HG03571 (cell line): ENCODE measurements around the gene STK39.

ENCODE experiments used
- ATAC-seq: cut with Tn5 transposase; IDR thresholded peaks from one replicate; pipeline ENCODE4 v1.9.1; 2021; ENCODE audit not compliant: unreplicated experiment

Gene STK39

DNA sequence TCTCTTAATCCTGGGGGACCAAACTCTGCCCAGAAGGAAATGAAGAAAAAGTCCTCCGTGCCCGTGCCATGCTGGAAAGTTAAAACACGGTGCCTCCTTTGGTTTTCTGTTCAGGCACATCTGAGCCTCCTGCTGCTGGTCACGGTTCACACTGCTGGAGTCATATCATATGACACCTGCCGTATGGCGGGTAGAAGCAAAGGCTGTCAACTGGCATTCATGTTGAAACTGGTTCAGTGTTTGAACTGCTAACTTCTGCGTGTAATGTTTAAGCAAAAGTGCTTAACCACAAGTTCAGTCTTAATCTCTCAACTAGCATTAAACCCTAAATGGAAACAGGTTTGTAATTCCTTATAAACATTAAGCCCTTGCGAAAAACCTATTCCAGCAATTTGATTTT, 3.1 kb downstream of the STK39 start:
- no peak for ATAC-seq

DNA sequence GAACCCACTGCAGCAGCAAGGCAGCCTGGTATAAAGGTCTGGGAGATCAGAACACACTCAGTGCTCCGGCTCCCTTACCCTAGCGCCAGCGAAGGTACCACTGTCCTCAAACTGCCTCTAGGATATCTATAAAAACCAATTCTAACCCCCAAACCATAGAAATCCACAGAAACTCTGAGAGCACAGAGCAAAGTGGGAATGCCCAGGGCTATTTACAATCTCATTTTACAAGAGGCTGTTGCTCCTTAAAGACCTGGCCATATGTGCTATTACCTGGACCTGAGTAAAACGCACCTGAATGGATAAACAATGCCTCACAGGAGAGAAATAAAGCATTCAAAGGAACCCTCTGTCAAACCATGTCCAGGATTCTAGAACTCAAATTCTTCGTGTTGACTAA, 4.3 kb downstream of the STK39 start:
- ATAC-seq, result no peak

DNA sequence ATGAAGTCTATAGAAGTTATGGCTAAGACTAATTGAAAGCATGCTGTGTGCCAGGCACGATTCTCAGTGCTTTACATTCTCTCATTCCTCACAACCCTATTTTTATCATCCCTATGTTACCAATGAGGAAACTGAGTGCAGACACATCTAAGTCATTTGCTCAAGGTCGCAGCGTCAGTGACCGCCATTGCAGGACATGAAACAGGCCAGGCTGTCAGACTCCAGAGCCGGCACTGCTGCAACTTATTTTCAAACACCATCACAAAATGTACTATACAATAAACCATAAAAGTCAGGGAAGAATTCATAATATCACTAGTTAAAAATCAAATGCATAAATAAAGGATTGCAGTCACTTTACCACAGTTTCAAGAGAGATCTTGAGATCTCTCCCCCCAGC, 5.6 kb downstream of the STK39 start:
- no peak for ATAC-seq

DNA sequence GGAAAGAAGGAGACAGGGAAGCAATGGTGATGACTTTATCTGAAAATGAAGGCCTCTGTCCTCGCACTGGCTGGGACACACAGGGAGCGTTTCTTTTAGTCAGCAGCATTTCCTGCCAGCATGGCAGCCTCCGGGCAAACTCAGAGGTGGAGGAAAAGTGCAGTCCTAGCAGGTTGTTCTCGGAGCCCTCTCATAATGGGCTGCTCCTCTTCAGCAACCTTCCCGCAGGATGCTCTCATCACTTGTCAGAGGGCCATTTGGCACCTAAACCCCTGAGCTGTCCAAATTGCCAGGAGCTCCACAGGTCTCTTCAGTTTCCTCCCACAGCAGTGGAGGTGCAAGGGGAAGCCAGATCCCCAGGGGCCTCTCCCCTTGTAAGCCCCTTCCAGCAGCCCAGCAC, 6.2 kb downstream of the STK39 start:
- no peak for ATAC-seq

DNA sequence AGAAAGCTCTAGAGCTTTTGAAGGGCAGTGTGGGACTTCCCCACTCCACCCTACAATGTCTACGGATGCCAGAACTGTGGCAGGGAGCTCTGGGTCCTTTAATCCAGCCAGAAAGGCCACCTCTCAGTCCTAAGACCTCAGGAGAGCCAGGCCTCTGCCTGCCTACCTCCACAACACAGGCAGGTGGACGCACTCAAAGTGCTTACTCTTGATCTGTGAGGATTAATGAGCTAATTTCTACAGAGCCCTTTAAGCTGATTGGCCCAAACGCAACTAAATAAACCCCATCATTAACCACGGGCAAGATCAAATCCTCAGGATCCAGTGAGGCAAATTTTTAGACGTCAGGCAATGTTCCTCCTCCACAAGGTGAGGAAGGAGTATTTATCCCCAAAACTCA, 8.1 kb downstream of the STK39 start:
- ATAC-seq, result no peak

DNA sequence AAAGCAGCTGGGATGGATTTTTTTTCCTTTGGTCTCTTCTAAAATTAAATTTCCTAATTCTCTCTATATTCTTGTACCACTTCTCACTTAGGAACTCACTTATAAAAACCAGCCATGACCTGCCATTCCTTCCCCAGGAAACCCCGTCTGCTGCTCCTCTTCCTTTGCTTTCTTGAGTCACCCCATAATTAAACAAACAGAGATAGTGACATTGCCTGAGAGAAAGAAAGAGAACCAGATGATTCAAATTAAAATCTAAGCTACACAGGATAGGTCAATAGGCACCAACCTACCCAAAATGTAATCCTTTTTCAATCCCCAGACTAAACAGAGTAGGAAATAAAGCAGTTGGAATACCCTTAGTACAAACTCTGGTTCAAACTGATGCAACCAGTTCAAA, 9.7 kb downstream of the STK39 start:
- ATAC-seq, result no peak

DNA sequence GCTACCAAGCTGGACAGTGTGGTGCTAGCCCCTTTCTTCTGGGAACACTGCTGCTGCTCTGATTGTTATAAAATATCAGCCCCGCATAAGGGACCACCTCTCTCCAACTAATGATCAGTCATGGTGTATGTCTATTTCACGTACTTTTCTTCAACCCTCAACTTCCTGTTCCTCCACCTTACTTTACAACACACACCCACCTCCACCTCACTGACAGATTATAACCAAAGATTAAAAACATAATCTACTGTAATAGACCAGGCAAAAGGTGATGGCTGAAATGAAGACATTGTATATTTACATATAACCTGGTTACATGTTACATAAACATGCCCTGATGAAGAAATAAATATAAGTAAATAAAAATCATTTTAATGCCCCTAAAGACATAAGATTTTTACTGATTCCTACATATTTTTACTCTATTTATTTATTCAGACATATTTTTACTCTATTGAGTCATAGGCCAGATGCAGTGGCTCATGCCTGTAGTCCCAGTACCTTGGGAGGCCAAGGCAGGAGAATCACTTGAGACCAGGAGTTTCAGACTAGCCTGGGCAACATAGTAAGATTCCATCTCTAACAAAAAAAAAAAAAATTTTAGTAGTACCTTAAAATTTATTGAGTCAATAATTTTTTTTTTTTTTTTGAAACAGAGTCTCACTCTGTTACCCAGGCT, 12.8 kb downstream of the STK39 start:
- no peak for ATAC-seq

DNA sequence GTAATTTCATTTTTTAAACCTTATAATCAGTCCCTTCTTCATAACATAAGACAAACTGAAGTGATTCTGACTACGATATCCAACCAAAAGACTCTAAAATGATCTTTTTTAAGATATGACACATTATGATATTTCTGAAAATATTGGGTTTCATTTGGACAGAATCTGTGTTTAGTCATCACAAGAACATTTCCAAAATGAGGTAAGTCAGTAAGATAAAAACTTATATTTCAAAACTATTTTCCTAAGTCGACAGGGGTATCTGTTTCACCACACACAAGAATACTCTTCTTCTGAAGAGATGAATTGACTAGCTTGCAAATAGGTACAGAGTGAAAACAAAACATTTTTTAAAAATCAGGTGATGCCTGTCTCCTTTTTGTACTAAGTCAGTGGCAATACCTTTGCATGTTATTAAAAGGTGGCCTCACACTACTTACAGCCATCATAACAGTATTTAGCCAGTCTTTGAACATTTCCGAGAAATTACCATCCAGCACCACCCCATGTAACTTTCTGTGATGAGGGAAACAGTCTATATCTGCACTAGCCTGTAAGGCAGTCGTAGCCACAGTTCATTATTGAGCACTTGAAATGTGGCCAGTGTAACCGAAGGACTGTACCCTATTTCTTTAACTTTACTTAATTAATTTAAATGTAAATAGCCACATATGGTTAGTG, 13.5 kb downstream of the STK39 start:
- ATAC-seq, result no peak

DNA sequence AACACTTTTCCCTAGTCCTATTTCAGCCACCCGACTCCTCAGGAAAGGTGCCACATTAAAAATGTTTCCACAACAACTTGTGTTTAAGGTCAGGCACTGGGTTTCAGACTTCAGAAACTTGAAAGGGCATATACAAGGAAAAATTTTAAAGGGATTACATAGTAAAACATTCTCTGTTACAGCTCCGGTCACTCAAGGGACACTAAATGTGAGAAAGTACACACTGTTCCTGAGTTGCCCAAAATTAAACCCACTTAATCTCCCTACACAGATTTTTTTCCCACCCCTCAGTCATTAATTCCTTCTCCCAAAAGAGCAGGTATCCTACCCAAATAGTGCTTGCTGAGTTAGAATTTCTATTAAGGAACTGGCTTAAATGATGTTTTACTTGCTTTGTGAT, 14.2 kb downstream of the STK39 start:
- no peak for ATAC-seq

DNA sequence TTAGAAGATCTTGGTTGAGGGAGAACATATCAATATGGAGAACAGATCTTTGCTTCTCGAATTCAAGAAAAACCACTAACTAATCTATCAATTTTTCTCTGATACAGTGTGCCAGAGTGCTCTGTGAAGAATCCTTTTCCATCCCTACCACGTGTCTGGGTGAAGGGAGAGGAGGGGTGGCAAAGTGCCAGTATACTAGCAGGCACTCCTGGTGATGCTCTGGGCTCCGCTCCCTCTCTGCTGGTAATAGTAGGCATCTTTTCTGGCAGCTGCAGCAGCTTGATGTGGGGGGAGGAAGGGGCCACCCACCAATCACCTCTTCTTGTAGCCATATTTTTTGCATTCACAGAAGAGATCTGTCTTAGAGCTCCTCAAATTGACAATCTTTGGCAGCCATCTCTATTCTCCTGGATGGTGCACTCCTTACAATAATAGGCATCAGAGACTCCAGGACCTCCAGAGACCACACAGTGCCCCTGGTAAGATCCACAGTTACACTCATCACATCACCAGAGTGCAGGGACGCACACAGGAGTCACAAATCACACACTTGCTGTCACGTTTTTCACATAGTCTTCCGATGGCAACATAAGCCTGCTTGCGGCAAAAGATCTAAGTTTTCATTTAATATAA, 15.7 kb downstream of the STK39 start:
- no peak for ATAC-seq

DNA sequence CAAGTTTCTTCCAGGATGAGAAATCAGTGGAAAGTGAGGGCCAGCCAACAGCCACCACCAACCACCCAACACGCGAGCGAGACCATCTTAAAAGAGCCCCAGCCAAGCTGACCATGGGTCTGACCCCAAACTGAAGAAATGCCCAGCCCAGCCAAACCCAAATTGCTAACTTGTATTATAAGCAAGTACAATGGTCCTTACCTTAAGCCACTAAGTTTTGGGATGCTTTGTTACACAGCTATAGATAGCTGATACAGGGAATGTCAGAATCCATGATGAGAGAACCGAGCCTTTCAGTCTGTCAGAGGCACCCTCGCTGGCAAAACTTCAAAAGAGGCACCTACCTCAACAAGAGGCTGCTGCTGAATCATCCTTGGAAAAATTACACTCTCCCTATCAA, 17.0 kb downstream of the STK39 start:
- no peak for ATAC-seq

DNA sequence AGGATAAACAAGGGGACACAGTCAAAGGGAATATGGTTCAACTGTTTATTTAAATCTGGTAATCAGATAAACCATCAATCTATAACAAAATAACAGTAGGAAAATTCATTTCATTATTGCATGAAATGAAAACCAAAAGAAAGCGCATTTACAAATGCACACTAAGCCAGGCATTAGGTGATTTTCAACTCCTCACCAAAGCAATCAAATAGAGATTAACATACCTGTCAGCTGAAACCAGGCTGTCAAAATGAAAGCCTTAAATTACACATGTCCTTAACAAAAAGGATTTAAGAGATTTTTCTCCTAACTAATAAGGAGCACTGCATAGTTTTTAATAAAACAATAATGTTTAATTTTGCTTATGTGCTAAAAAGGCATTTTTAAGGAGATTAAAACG, 23.0 kb downstream of the STK39 start:
- ATAC-seq, result no peak

DNA sequence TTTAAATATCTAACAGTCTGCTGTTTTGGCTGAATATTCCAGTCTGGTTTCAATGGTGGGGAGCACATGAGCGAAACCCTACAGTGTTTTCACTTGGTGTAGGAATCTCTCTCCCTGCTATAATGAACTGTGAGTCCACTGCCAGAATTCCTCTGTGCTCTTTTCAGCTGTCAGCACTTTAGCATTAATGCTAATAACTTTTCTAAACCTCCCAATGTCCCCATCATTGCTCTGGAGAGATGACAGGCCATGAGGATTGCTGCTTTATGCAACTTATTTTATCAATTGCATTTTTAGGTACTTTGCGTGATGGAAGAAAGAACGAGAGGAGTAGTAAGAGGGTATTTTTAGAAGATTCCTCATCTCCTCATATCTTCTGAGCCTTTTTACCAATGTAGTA, 25.3 kb downstream of the STK39 start:
- ATAC-seq, result no peak

DNA sequence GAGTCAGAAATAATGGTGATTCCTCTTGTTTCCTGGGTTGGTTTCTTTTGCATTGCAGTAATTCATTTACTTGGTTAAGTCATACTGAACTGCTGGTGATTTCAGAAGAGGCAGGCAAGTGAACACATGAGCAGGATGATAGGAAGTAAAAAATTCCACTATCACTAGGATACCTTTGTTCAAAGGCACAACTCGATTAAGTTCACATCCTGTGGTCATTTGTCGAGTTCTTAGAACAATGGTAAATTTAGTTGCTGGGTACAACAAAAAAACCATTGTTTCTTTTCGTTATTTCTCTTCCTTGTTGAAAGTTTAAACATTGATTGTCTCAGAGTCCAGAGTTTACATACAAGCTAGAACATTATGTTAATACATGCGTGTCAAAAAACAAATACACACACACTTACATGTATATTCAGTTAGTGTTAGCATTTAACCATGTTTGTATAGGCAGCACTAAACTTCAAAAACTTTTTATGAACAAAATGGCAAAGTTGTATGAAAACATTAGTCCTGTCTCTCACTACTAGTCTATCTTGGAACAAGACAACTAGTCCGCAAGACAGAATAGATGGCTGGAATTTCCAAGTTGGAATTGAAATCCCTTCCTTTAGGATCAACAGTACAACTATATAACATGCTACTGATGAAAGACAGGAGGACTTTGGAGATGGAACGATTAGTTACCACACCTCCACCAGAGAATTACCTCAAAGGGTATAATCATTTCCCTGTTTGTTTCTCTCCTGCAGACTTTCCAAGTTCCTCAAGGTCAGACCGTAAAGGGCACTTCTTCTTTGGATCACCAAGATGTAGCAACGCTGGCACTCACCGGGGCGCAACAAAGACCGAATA, 26.2 kb downstream of the STK39 start:
- no peak for ATAC-seq

DNA sequence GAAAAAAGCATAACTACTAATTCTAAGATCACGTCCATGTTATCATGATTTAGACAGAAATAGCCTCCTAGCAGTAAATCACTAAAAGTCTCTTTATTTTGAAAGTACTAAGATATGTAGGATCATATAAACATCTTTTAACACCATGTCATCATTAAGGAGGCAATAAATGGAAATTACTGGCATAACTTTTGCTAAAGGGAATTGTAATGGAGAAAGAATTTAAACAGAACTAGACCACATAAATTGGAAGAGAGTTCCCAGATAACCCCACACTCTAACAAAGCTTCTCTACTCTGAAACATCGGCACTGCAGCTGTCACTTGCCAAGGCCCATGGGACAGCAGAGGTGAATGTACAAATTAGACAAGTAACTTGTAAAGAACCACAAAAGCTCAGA, 29.5 kb downstream of the STK39 start:
- ATAC-seq, result no peak

DNA sequence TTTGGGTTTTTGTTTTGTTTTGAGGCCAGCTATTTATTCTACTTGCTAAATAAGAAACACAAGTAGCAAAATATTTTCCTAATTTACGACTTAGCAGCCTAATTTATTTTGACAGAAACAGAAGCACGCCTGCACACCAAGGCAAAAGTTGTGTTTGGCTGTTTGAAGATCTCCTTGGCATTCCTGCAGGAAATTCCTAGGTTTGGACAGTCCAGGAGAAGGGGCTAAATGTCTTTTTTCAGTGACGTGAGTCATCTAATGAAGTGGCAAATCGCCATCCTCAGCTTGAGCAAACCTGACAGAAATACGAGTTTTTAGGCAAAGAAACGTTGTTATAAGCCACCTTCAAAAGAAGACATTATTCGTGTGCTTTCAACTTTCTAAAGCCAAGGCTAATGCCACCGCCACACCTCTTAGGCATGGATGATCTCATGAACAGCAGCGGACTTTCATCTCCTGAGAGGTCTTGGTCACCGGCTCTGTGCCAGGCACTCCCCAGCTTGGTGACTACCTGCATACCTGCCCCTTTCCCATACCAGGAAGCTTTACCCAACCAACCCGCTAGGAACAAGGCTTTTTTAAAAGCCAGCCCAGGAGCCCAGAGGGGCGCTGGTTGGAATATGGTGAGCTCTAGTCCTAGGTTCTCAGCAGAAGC, 30.9 kb downstream of the STK39 start:
- ATAC-seq, result no peak

DNA sequence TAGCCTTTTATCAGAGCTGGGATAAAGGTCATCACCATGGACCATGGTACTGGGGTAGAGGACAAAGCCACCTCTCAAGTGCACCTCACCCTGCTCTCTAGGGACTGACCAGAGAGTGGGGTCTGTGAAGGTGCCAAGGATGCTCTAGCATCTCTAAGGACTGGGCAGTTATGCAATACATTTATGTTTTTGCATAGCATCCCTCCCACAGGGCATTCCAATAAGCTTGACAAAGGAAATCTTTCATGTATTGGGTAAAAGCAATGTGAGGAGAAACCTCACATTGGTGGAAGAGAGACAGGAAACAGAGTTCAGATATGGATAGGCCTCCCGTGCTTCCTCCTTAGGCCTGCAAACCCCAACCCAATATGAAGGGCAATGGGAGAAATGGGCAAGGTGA, 31.6 kb downstream of the STK39 start:
- ATAC-seq, result no peak

DNA sequence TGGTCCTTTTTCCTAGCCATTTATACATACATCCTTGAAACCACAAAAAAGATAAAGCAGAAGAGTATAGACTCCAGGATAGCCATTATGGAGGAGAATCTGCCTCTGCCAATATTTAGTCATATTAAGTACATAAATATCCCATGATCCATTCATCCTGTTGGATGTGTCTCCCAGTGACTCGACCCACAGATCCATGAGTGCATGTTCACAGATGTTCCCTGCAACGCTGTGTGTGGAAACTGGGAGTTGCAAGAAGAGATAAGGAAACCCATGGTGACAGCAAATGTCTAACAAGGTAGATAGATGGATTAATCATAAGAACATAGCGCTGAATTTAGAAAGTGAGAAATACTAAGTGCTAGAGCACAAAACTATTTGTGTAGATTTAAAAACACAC, 34.5 kb downstream of the STK39 start:
- no peak for ATAC-seq

DNA sequence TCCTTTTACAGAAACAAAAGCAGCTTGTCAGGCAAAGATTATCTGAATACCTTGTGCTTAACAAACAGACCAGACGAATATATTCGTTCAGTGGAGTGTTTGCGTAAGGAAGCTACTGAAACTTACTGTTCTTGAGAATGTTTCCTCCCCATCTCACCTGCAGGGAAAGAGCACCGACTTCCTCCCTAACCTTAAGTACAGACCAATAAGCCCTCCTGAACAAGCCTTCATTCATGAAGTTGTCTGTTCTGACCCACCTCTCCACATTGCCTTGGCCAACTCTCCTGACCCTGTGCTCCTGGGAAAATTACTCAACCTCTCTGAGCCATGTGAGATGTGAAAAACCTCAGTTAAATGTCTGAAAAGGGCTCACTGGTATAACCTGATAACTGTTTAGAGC, 35.2 kb downstream of the STK39 start:
- ATAC-seq, result no peak

DNA sequence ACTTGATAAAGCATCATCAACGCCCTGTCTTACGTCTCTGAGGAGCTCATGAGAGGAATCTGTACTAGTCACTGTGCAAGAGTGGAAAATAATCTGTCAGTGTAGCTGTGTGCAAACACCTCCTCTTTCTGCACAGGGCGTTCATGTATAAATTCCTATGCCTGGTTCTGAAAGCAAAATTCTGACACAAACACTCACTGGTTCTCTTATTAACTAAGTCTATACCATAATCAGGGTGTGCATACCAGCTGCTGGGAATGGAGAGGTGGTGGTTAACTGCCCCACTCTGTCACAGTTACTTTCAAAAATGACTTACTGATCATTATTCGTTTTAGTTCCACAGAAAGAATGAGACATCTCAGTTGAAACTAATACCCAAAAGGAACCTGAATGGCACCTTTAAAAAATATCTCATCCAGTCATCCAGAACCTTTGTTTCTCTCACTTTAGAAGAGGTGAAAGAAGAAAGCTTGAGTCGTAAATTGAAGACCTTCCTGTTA, 35.7 kb downstream of the STK39 start:
- ATAC-seq, result no peak
